ENCODE data around the gene RAPGEF4.

The RAPGEF4 gene

GRCh38 chr2:172865422-172865821, 129.8 kb downstream of the RAPGEF4 start:
- DNase-seq, result no peak

DNA sequence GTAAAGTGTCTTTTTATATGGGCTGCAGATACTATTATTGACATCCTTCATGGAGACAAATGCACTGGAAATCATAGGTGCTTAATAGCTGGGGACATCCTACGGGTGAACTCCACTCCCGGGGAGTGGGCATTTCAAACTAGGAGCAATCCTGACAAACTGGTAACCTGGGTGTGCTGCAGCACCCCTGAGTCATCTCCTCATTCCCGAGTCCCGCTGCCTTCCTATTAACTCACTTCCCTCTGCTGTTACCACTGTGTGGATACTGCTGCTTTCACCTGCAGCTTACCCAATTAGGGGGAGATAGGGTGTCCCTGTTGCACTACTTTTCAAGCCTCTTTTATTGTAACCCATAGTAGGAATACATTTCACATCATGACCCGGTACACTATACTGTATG, 134.2 kb downstream of the RAPGEF4 start:
- no peak for DNase-seq

GRCh38 chr2:172870396-172870795, 134.8 kb downstream of the RAPGEF4 start:
- no peak for DNase-seq

- DNase-seq, result no peak
Observed at GRCh38 chr2:172877826-172878225, 142.2 kb downstream of the RAPGEF4 start.

DNA sequence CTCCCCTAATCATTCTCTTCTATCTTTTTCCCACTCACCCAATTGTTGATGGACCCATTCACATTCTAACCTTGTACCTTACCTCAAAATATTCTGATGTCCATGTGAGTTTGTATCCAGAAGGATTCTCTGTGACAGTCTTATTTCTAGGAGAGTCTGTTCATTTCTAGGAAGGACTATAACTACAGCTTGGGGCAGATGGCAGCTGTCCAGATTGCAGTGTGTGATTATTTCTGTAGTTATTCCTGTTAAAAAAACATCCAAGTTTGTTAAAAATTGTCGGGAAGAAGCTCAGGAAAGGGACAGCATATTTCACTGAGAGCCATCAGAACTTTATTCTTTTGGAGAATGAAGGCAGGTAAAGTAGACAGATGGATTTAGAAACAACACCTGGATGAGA, 142.6 kb downstream of the RAPGEF4 start:
- DNase-seq, result no peak

DNA sequence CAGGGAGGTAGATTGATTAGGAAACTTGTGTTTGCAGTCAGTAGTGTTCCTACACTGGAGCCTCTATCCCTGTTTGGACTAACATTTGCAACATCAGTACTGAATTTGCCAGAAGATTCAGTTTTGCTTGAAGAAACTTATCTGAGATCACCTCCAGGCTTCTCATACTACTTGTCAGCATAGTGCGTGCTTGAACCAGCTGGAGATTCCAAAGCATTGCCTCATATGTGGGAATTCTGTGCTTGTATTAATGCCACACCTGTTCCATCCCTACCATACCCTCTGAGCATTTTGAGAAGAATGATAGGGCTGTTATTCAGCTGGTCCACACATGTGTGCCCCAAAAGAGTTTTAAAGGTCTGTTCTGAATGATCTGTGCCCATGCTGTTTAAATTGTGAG, 148.7 kb downstream of the RAPGEF4 start:
- DNase-seq, result no peak

GRCh38 chr2:172885996-172886395, 150.4 kb downstream of the RAPGEF4 start:
- peak; percentile 12 for DNase-seq

DNA sequence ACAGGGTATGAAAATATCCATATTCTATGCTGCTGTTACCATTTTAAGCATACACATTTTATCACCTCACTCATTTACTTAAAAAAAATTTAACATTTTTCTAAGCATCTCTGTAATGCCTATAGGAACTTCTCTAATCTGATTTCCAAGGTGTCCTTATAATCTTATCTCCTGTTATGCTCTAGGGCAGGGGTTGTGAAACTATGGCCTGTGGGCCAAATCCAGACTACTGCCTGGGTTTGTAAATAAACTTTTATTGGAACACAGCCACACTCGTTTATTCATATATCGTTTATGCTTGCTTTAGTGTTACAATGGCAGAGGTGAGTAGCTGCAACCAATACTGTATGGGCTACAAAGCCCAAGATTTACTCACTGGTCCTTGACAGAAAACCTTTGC, 151.6 kb downstream of the RAPGEF4 start:
- no peak for DNase-seq

GRCh38 chr2:172888714-172889669, 153.3 kb downstream of the RAPGEF4 start:
- DNase-seq, result peak; percentile 72

DNA sequence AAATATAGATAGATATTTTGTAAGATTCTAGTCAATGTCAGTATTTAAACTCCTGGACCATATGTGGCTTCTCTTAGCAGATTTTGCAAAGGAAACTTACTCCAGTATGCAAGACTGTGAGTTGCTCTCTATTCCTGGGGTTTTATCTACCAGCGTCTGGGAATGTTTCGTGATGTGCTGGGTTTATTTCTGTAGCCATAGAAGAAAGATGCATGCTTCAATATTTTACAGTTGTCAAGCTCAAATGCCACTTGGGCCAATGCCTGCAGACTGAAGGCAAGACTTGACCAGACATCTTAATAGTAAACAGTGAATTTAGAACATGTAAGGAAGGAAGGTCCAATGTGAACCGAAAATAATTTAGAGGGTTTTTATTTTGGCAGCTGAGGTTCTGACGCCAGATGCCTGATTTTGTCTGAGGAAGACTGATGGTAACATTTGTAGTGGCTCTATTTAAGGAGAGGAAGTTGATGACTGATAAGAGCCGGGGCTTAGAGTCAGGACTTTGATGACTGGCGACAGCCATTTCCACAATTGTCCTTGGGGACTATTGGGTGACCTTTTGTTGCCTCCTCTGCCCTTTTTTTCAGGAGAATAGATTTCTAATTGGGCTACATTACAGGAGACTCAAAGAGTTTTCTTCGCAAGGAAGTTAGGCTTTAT, 154.3 kb downstream of the RAPGEF4 start:
- no peak for DNase-seq

GRCh38 chr2:172893111-172893510, 157.5 kb downstream of the RAPGEF4 start:
- DNase-seq, result no peak

DNA sequence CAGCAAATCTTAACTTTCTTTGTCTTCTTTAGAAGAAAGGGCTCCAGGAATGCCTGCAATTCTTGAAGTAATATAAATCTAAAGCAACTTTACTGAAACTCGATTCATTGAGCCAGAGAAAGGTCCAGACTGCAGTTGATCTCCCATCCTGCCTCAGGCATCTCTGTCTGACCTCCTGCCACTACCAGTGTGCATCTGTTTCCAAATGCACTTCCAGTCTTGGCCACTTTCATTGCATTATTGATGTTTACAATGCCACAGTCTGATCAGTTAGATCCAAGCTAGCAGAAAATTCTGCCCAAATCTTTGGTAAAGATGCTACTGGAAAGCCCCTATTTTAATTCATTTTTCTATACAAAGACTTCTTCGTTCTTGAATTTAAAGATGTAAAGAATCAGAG, 158.0 kb downstream of the RAPGEF4 start:
- no peak for DNase-seq

- no peak for DNase-seq
Observed at GRCh38 chr2:172894689-172895387, 159.2 kb downstream of the RAPGEF4 start.

DNA sequence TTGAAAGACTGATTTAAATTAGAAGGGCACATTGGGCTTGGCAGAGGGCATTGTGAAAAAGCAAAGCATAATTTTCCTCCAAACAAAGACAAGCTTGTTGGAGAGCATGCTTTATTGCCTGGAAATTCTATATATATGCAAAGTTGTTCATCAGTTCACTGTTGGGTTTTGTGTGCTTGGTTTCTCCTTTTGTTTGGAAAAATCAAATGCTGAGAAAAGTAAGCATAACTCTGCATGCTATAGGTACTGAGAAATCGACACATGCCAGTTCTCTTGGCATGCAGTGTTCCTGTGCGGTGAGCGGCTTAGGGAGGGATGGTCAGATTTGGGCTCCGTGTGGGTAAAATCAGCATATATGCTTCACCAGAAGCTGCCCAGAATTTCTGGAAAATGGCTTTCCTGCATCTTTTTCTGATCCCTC, 161.0 kb downstream of the RAPGEF4 start:
- no peak for DNase-seq

DNA sequence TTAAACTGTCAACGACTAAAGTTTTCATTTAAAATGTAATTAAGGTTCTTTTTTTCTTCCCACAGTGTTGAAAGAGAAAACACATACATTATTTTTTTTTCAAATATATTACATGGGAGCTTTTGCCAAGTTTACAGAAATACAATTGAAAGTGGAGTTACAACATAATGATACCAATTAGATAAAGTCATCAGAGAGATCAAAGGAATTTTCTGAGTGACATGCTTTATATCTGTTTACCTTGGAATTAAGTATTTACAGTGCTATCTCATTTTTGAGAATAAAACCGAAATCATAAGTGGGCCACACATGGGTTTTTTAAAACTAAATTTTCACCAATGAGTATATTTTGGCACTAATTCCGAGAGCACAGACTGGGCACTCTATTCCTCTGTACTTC, 165.2 kb downstream of the RAPGEF4 start:
- no peak for DNase-seq

GRCh38 chr2:172901913-172902312, 166.3 kb downstream of the RAPGEF4 start:
- DNase-seq, result no peak

GRCh38 chr2:172904236-172904635, 168.6 kb downstream of the RAPGEF4 start:
- no peak for DNase-seq

DNA sequence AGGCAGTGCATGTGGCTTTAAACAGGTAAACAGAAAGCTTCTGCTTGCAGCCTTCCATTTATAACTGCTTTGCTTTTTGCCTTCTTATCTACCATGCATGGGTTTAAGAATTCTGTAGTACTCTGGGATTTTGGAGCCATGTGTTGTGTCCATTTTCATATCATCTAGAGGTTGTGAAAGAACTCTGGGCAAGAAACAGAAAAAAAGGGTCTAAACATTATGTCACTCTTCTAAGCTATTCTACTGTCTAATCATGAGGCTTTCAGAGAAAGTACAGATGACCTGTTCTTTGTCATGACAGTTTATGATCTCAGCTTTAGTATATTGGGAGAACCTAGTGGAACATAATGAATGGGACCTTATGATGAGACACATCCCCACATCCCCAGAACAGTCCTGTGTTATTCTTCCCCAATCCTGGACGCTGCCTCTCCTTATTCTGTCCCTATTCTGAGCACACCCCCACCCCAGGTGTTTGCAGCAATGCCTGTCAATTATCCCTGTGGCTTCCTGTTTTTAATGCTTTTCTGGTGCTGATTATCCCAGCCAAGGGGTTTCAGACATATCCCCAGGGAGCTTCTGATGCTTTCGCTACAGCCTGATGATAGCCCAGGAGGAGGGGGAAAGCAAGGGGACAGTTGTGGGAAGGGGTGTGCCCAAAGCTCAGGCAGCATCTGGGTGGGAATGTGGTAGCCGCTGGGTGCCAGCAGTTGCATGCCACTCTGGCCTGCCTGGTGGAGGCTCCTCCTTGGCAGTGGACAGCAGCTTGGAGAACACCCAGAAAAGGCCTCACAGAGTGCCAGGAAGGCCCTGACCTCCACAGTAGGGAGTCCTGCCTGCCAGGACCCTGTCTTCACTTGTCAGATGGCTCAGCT, 170.5 kb downstream of the RAPGEF4 start:
- no peak for DNase-seq

- DNase-seq, result no peak
Observed at GRCh38 chr2:172908275-172908674, 172.6 kb downstream of the RAPGEF4 start.

- DNase-seq, result no peak
Observed at GRCh38 chr2:172909454-172909853, 173.8 kb downstream of the RAPGEF4 start.

- DNase-seq, result no peak
Observed at GRCh38 chr2:172912266-172912665, 176.6 kb downstream of the RAPGEF4 start.

DNA sequence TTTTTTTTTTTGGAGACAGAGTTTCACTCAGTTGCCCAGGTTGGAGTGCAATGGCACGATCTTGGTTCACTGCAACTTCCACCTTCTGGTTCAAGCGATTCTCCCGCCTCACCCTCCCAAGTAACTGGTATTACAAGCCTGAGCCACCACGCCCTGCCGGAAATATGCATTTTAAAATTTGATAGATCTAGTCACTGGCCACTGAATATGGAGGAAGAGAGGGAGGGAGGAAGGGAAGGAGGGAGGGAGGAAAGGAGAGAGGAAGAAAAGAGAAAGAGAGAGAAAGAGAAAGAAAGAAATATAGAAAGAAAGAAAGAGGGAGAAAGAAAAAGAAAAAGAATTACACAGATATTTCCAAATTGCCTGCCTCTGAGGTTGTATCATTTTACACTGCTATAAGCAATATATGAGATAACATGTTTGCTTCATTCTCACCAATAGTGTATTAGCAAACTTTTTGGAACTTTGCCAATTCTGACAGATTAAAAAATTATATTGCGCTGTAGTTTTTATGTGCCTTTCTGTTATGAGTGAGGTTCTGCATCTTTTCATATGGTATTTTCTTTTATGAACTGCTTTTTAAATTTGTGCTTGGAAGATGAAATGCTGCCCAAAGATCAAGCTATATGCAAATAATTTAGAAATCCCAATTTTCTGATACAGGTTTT, 178.8 kb downstream of the RAPGEF4 start:
- DNase-seq, result no peak

All from NCI-H510A (cell line).